NCI-H524 (cell line): ENCODE data around the gene ELK1.
"Not testable (repeated sequence)": the region's sequence is repeated elsewhere in the genome, so short reads cannot be mapped to it uniquely, and the experiment has no call there.

Experiments used
- DNase-seq, 2 experiments: peaks; one replicate each; lab custom pipeline; 2025; lab: John Stamatoyannopoulos, UW

The ELK1 gene

GRCh38 chrX:47650164-47651042 lies at the start of gene ELK1:
Gene ELK1, minus strand, starts transcription at chrX:47650563. Its CDS starts 9,122 bp downstream, at chrX:47641441.
- peak; percentile 99 for DNase-seq

GRCh38 chrX:47697181-47697580 lies 46.8 kb upstream of the ELK1 start:
- no peak for DNase-seq

GRCh38 chrX:47690175-47690574 lies 39.8 kb upstream of the ELK1 start:
- no peak for DNase-seq

GRCh38 chrX:47687263-47687662 lies 36.9 kb upstream of the ELK1 start:
- peak; percentile 40 to 91 for DNase-seq

- no peak for DNase-seq
Observed at GRCh38 chrX:47683829-47684205, 33.5 kb upstream of the ELK1 start.

GRCh38 chrX:47683184-47683828 lies 32.9 kb upstream of the ELK1 start:
- DNase-seq, result no peak

GRCh38 chrX:47675959-47676859 lies 25.8 kb upstream of the ELK1 start:
- not testable (repeated sequence) for DNase-seq

GRCh38 chrX:47674776-47675175 lies 24.4 kb upstream of the ELK1 start:
- DNase-seq, result no peak

GRCh38 chrX:47665797-47666196 lies 15.4 kb upstream of the ELK1 start:
- DNase-seq, result not testable (repeated sequence)

GRCh38 chrX:47664737-47665136 lies 14.4 kb upstream of the ELK1 start:
- peak in 1 of 2 experiments; percentile 75 for DNase-seq

GRCh38 chrX:47662144-47662657 lies 11.8 kb upstream of the ELK1 start:
- DNase-seq, result no peak

- no peak for DNase-seq
Observed at GRCh38 chrX:47661539-47661938, 11.2 kb upstream of the ELK1 start.

- DNase-seq, result no peak
Observed at GRCh38 chrX:47659421-47659726, 9.0 kb upstream of the ELK1 start.

GRCh38 chrX:47658684-47659420 lies 8.5 kb upstream of the ELK1 start, which contains the start of gene UXT:
Gene UXT, minus strand, starts transcription at chrX:47659180. Its CDS starts 253 bp downstream, at chrX:47658927.
- peak; percentile 94 to 95 for DNase-seq

GRCh38 chrX:47658301-47658683 lies 7.9 kb upstream of the ELK1 start:
- no peak for DNase-seq

- DNase-seq, result no peak
Observed at GRCh38 chrX:47651043-47651905, 911 bp upstream of the ELK1 start.

- DNase-seq, result peak in 1 of 2 experiments; percentile 26
Observed at GRCh38 chrX:47649781-47650163, 591 bp downstream of the ELK1 start.

- DNase-seq, result no peak
Observed at GRCh38 chrX:47649271-47649670, 1.1 kb downstream of the ELK1 start.

GRCh38 chrX:47648376-47648775 lies 2.0 kb downstream of the ELK1 start:
- no peak for DNase-seq

GRCh38 chrX:47646636-47647035 lies 3.7 kb downstream of the ELK1 start:
- no peak for DNase-seq
